ENCODE data around the gene HIF1A.

DNA sequence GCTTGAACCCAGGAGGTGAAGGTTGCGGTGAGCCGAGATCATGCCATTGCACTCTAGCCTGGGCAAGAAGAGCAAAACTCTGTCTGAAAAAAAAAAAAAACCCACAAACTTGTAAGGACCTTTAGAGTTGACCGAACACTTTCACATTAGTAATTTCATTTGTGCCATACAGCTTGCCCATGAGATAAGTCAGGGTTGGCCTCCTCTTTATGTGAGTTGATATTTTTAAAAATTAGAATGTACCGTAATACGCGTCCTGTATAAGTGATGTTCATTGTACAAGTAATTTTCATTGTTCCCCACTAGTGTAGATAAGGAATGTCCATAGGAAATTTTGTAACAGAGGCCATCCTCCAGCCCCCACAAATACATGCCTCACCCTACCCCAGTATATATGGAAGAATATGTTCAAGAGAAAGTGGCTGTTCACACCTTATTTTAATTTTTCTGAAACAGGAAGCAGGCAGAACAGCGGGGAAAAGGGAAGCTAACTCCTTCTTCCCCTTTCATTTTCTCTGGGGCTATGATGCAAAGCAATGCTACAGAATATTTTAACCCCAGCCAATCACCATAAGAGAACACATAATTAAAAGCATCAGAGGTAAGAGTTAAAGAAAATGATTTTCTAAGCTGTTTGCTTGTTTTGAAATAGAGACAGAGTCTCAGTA lies 31.9 kb upstream of the HIF1A start:
- TF ChIP-seq, protein P1, sequence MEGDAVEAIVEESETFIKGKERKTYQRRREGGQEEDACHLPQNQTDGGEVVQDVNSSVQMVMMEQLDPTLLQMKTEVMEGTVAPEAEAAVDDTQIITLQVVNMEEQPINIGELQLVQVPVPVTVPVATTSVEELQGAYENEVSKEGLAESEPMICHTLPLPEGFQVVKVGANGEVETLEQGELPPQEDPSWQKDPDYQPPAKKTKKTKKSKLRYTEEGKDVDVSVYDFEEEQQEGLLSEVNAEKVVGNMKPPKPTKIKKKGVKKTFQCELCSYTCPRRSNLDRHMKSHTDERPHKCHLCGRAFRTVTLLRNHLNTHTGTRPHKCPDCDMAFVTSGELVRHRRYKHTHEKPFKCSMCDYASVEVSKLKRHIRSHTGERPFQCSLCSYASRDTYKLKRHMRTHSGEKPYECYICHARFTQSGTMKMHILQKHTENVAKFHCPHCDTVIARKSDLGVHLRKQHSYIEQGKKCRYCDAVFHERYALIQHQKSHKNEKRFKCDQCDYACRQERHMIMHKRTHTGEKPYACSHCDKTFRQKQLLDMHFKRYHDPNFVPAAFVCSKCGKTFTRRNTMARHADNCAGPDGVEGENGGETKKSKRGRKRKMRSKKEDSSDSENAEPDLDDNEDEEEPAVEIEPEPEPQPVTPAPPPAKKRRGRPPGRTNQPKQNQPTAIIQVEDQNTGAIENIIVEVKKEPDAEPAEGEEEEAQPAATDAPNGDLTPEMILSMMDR (IDR thresholded peaks at IDR 0.05; ENCODE audit: low read length), result no peak
- no peak for TF ChIP-seq EZH2 (IDR thresholded peaks at IDR 0.05; ENCODE audit: borderline replicate concordance, low read length)
